ENCODE measurements around the gene COX10.

The COX10 gene

GRCh38 chr17:14203388-14203787, 134.1 kb downstream of the COX10 start:
- no peak for DNase-seq
- H3K4me3 ChIP-seq (ENCODE audit: low read depth, low read length): no peak overlapping the region
- H3K4me1 ChIP-seq: no peaks in the 10 kb centered on the region; the same call in 1 of the 2 replicates
- H3K36me3 ChIP-seq: no peaks in the 10 kb centered on the region
- no peaks in the 10 kb centered on the region for H3K27me3 ChIP-seq
- H3K9me3 ChIP-seq: no peaks in the 10 kb centered on the region
- TF ChIP-seq, protein P1, sequence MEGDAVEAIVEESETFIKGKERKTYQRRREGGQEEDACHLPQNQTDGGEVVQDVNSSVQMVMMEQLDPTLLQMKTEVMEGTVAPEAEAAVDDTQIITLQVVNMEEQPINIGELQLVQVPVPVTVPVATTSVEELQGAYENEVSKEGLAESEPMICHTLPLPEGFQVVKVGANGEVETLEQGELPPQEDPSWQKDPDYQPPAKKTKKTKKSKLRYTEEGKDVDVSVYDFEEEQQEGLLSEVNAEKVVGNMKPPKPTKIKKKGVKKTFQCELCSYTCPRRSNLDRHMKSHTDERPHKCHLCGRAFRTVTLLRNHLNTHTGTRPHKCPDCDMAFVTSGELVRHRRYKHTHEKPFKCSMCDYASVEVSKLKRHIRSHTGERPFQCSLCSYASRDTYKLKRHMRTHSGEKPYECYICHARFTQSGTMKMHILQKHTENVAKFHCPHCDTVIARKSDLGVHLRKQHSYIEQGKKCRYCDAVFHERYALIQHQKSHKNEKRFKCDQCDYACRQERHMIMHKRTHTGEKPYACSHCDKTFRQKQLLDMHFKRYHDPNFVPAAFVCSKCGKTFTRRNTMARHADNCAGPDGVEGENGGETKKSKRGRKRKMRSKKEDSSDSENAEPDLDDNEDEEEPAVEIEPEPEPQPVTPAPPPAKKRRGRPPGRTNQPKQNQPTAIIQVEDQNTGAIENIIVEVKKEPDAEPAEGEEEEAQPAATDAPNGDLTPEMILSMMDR (IDR thresholded peaks at IDR 0.05; ENCODE audit: low read depth, low read length): no peak; the same call in 1 of the 2 replicates

GRCh38 chr17:14204084-14204483, 134.8 kb downstream of the COX10 start:
- Histone ChIP-seq H3K4me3 (ENCODE audit: low read depth, low read length) (no peak overlapping the region), H3K4me1 (no peaks in the 10 kb centered on the region; the same call in 1 of the 2 replicates), H3K27me3 (no peaks in the 10 kb centered on the region), H3K36me3 (no peaks in the 10 kb centered on the region), H3K9me3 (no peaks in the 10 kb centered on the region)
- no peak for DNase-seq
- TF ChIP-seq, protein P1 (IDR thresholded peaks at IDR 0.05; ENCODE audit: low read depth, low read length): no peak

- no peaks in the 10 kb centered on the region; the same call in 1 of the 2 replicates for H3K4me1 ChIP-seq
- no peaks in the 10 kb centered on the region for H3K9me3 ChIP-seq
- no peaks in the 10 kb centered on the region for H3K36me3 ChIP-seq
- DNase-seq: no peak
- H3K27me3 ChIP-seq: no peaks in the 10 kb centered on the region
- H3K4me3 ChIP-seq (ENCODE audit: low read depth, low read length): no peak overlapping the region
- TF ChIP-seq, protein P1 (IDR thresholded peaks at IDR 0.05; ENCODE audit: low read depth, low read length): no peak
Measured at GRCh38 chr17:14204546-14204945, 135.2 kb downstream of the COX10 start.

- DNase-seq: no peak
Measured at GRCh38 chr17:14205380-14205779, 136.1 kb downstream of the COX10 start.

GRCh38 chr17:14205992-14206461, 136.7 kb downstream of the COX10 start:
- TF ChIP-seq, protein P1 (IDR thresholded peaks at IDR 0.05; ENCODE audit: low read depth, low read length): no peak
- Histone ChIP-seq H3K27me3 (no peaks in the 10 kb centered on the region), H3K4me3 (ENCODE audit: low read depth, low read length) (no peak overlapping the region), H3K36me3 (no peaks in the 10 kb centered on the region), H3K9me3 (no peaks in the 10 kb centered on the region), H3K4me1 (no peaks in the 10 kb centered on the region; the same call in 1 of the 2 replicates)
- DNase-seq: no peak

More at GRCh38 chr17:14205380-14205779, 136.1 kb downstream of the COX10 start:
- TF ChIP-seq, protein P1 (IDR thresholded peaks at IDR 0.05; ENCODE audit: low read depth, low read length): no peak
- Histone ChIP-seq H3K4me1 (no peaks in the 10 kb centered on the region; the same call in 1 of the 2 replicates), H3K27me3 (no peaks in the 10 kb centered on the region), H3K4me3 (ENCODE audit: low read depth, low read length) (no peak overlapping the region), H3K9me3 (no peaks in the 10 kb centered on the region), H3K36me3 (no peaks in the 10 kb centered on the region)

DNA sequence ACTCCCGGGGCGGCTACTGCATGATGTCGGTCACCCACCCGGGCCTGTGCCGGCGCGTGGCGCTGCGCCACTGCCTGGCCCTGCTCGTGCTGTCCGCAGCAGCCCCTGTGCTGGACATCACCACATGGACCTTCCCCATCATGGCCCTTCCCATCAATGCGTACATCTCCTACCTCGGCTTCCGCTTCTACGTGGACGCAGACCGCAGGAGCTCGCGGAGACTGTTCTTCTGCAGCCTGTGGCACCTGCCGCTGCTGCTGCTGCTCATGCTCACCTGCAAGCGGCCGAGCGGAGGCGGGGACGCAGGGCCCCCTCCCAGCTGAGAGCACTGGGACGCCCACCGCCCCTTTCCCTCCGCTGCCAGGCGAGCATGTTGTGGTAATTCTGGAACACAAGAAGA, 137.6 kb downstream of the COX10 start:
- H3K9me3 ChIP-seq: no peaks in the 10 kb centered on the region
- no peak overlapping the region for H3K4me3 ChIP-seq (ENCODE audit: low read depth, low read length)
- H3K4me1 ChIP-seq: no peaks in the 10 kb centered on the region
- no peak for DNase-seq
- TF ChIP-seq, protein P1 (IDR thresholded peaks at IDR 0.05; ENCODE audit: low read depth, low read length): no peak
- no peaks in the 10 kb centered on the region for H3K36me3 ChIP-seq
- no peaks in the 10 kb centered on the region for H3K27me3 ChIP-seq

Data from BE2C (cell line).